ENCODE measurements around the gene ACSL4.

DNA sequence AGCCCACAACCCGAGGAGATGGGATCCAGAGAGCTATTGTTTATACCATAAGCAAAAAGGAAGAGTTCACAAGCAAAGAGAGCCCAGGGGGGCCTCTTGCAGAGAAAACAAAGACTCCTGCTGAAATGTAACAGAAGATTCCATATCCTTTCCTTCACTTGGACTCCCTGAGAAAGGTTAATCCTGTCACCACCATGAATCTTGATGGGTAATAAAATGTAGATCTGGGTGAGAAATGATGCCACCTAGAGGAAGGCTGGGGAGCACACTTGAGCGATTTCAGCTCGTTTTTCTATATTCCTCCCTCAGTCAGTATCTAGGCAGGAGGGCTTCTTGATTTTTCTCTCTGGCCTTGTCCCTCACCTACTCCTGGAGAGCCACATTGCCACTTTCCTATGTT lies 97.9 kb downstream of the ACSL4 start:
- no peak for TF ChIP-seq POLR2A (IDR thresholded peaks at IDR 0.05)
- TF ChIP-seq, protein P1, sequence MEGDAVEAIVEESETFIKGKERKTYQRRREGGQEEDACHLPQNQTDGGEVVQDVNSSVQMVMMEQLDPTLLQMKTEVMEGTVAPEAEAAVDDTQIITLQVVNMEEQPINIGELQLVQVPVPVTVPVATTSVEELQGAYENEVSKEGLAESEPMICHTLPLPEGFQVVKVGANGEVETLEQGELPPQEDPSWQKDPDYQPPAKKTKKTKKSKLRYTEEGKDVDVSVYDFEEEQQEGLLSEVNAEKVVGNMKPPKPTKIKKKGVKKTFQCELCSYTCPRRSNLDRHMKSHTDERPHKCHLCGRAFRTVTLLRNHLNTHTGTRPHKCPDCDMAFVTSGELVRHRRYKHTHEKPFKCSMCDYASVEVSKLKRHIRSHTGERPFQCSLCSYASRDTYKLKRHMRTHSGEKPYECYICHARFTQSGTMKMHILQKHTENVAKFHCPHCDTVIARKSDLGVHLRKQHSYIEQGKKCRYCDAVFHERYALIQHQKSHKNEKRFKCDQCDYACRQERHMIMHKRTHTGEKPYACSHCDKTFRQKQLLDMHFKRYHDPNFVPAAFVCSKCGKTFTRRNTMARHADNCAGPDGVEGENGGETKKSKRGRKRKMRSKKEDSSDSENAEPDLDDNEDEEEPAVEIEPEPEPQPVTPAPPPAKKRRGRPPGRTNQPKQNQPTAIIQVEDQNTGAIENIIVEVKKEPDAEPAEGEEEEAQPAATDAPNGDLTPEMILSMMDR (IDR thresholded peaks at IDR 0.05): peak in 3 of 6 experiments; percentile 16 to 37 (median 20)
